ENCODE measurements around the gene WDR88.

DNA sequence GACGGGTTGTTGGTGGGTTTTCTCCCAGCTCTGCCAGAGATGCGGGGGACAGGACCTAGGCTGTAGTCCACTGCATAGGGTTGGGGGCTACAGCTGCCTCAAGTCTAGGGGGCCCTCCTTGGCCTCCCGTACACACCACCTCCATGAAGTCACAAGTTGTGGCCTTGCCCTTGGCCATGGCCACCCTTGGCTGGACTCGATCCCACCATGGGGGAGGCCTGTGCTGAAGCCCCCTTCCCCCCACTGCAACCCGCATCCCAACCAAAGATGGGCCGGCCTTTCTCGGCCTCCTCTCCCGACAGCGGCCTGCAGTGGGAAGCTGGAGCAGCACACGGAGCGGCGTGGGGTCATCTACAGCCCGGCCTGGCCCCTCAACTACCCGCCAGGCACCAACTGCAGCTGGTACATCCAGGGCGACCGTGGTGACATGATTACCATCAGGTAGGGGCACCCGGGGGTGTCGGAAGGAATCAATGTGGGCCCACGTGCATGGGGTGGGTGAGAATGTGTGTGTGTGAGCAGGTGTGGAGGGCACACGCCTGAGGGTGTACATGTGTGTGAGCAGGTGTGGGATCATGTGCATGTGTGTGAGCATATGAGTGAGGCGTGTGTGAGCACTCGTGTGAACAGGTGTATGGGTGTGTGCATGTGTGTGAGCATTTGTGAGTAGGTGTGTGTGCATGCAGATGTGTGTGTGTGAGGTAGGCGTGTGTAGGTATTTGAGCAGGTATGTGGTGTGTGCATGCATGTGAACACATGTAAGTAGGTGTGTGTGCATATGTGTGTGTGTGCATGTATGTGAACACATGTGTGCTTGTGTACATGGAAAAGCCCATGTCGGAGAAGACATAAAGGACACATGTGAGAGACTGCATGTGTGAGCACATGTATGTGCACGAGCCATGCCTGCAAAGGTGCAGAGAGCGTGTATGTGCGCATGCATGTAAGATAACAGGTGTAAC lies 70.9 kb downstream of the WDR88 start:
- no peak for TF ChIP-seq POLR2A (IDR thresholded peaks at IDR 0.05; ENCODE audit: low read depth, low read length)
- TF ChIP-seq, protein P1, sequence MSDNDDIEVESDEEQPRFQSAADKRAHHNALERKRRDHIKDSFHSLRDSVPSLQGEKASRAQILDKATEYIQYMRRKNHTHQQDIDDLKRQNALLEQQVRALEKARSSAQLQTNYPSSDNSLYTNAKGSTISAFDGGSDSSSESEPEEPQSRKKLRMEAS (IDR thresholded peaks at IDR 0.05; ENCODE audit: insufficient read depth, insufficient read length) = peak; percentile 53
- TF ChIP-seq, protein P2, sequence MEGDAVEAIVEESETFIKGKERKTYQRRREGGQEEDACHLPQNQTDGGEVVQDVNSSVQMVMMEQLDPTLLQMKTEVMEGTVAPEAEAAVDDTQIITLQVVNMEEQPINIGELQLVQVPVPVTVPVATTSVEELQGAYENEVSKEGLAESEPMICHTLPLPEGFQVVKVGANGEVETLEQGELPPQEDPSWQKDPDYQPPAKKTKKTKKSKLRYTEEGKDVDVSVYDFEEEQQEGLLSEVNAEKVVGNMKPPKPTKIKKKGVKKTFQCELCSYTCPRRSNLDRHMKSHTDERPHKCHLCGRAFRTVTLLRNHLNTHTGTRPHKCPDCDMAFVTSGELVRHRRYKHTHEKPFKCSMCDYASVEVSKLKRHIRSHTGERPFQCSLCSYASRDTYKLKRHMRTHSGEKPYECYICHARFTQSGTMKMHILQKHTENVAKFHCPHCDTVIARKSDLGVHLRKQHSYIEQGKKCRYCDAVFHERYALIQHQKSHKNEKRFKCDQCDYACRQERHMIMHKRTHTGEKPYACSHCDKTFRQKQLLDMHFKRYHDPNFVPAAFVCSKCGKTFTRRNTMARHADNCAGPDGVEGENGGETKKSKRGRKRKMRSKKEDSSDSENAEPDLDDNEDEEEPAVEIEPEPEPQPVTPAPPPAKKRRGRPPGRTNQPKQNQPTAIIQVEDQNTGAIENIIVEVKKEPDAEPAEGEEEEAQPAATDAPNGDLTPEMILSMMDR (IDR thresholded peaks at IDR 0.05; ENCODE audit: extremely low read depth in 1 of 2, insufficient read depth in 1 of 2, low read depth in 1 of 2, low read length in 2 of 2) = no peak
